HG02759 (cell line): ENCODE results near the gene TRAF2.

Experiments used
- ATAC-seq: cut with Tn5 transposase; IDR thresholded peaks from one replicate; pipeline ENCODE4 v1.9.1; 2021; ENCODE audit warnings: mild to moderate bottlenecking, moderate library complexity; ENCODE audit not compliant: unreplicated experiment

The TRAF2 gene

GRCh38 chr9:136958473-136958872 lies 72.2 kb downstream of the TRAF2 start:
- ATAC-seq = no peak

GRCh38 chr9:136958898-136959850 lies 72.9 kb downstream of the TRAF2 start:
- ATAC-seq = no peak

GRCh38 chr9:136960212-136960937 lies 74.1 kb downstream of the TRAF2 start:
- ATAC-seq = no peak

GRCh38 chr9:136960938-136961275 lies 74.6 kb downstream of the TRAF2 start:
- no peak for ATAC-seq

GRCh38 chr9:136961279-136962065 lies 75.2 kb downstream of the TRAF2 start:
- no peak for ATAC-seq

GRCh38 chr9:136962163-136962562 lies 75.8 kb downstream of the TRAF2 start:
- ATAC-seq = no peak

- no peak for ATAC-seq
These were observed 76.5 kb downstream of the TRAF2 start for GRCh38 chr9:136962701-136963248.

GRCh38 chr9:136963341-136963740 lies 77.0 kb downstream of the TRAF2 start:
- ATAC-seq = no peak

GRCh38 chr9:136963751-136964150 lies 77.4 kb downstream of the TRAF2 start:
- ATAC-seq = no peak

GRCh38 chr9:136964171-136964689 lies 77.9 kb downstream of the TRAF2 start:
- no peak for ATAC-seq

- no peak for ATAC-seq
These were observed 78.6 kb downstream of the TRAF2 start for GRCh38 chr9:136964833-136965422.

- ATAC-seq = no peak
These were observed 79.6 kb downstream of the TRAF2 start for GRCh38 chr9:136965771-136966484.

GRCh38 chr9:136968333-136969127 lies 82.2 kb downstream of the TRAF2 start:
- ATAC-seq = no peak

GRCh38 chr9:136969150-136969549 lies 82.8 kb downstream of the TRAF2 start:
- ATAC-seq = no peak

- no peak for ATAC-seq
These were observed 83.5 kb downstream of the TRAF2 start for GRCh38 chr9:136969774-136970173.

- no peak for ATAC-seq
These were observed 84.0 kb downstream of the TRAF2 start for GRCh38 chr9:136970361-136970760.

- no peak for ATAC-seq
These were observed 85.4 kb downstream of the TRAF2 start for GRCh38 chr9:136971746-136972145.

GRCh38 chr9:136972335-136972734 lies 86.0 kb downstream of the TRAF2 start:
- no peak for ATAC-seq

- no peak for ATAC-seq
These were observed 86.4 kb downstream of the TRAF2 start for GRCh38 chr9:136972743-136973142.
